ENCODE data around the gene MLANA. TPM values are rescaled to one million over a fixed set of nuclear protein-coding genes. Genes with fewer than 3 reads are reported as not detected.

The MLANA gene
- total and polyA plus RNA-seq, 10 of the 15 experiments (the other 5 are each of a cell fraction or from before 2014, with no cell fraction given): 0.11 to 0.26 (median 0.13) TPM; not detected in 6

- TF ChIP-seq RELB (IDR thresholded peaks at IDR 0.05; ENCODE audit: low read depth): peak; percentile 80; the same call in 1 of the 2 replicates
- TF ChIP-seq SUPT20H (IDR thresholded peaks at IDR 0.05; ENCODE audit: borderline replicate concordance, control insufficient read depth, low read depth, low read length): no peak
- TF ChIP-seq BRCA1 (IDR thresholded peaks at IDR 0.05; ENCODE audit: low read depth, low read length): no peak
- TF ChIP-seq KAT2A (conservative IDR thresholded peaks at IDR 0.05; ENCODE audit: control insufficient read depth, low read depth, low read length): no peak
- no peak for TF ChIP-seq MXI1 (IDR thresholded peaks at IDR 0.05; ENCODE audit: low read depth, low read length)
- TF ChIP-seq USF1 (IDR thresholded peaks at IDR 0.05; ENCODE audit: borderline replicate concordance, extremely low read length, insufficient read depth, low read depth, low read length): no peak
- TF ChIP-seq ZNF24 (IDR thresholded peaks at IDR 0.05): peak; percentile 50
- no peak for TF ChIP-seq NFYB (IDR thresholded peaks at IDR 0.05; ENCODE audit: insufficient read depth, low read depth, low read length)
- TF ChIP-seq KLF5 (IDR thresholded peaks at IDR 0.05; ENCODE audit: partially characterized antibody): peak; percentile 77
- no peak for TF ChIP-seq HSF1 (IDR thresholded peaks at IDR 0.05; ENCODE audit: low read depth, low read length)
- TF ChIP-seq, protein P1, sequence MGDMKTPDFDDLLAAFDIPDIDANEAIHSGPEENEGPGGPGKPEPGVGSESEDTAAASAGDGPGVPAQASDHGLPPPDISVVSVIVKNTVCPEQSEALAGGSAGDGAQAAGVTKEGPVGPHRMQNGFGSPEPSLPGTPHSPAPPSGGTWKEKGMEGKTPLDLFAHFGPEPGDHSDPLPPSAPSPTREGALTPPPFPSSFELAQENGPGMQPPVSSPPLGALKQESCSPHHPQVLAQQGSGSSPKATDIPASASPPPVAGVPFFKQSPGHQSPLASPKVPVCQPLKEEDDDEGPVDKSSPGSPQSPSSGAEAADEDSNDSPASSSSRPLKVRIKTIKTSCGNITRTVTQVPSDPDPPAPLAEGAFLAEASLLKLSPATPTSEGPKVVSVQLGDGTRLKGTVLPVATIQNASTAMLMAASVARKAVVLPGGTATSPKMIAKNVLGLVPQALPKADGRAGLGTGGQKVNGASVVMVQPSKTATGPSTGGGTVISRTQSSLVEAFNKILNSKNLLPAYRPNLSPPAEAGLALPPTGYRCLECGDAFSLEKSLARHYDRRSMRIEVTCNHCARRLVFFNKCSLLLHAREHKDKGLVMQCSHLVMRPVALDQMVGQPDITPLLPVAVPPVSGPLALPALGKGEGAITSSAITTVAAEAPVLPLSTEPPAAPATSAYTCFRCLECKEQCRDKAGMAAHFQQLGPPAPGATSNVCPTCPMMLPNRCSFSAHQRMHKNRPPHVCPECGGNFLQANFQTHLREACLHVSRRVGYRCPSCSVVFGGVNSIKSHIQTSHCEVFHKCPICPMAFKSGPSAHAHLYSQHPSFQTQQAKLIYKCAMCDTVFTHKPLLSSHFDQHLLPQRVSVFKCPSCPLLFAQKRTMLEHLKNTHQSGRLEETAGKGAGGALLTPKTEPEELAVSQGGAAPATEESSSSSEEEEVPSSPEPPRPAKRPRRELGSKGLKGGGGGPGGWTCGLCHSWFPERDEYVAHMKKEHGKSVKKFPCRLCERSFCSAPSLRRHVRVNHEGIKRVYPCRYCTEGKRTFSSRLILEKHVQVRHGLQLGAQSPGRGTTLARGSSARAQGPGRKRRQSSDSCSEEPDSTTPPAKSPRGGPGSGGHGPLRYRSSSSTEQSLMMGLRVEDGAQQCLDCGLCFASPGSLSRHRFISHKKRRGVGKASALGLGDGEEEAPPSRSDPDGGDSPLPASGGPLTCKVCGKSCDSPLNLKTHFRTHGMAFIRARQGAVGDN (IDR thresholded peaks at IDR 0.05): peak; percentile 55
- TF ChIP-seq EED (IDR thresholded peaks at IDR 0.05; ENCODE audit: low read depth): no peak
- no peak for TF ChIP-seq SMARCA5 (IDR thresholded peaks at IDR 0.05)
- TF ChIP-seq NBN (IDR thresholded peaks at IDR 0.05): peak; percentile 95
- no peak for TF ChIP-seq ATF3 (IDR thresholded peaks at IDR 0.05; ENCODE audit: borderline replicate concordance, extremely low read depth, low read depth, low read length)
- peak; percentile 75 for TF ChIP-seq RUNX3 (IDR thresholded peaks at IDR 0.05; ENCODE audit: low read length)
Measured at GRCh38 chr9:5920860-5921328, 30.2 kb downstream of the MLANA start (continued).
